ELR (cell line): ENCODE results near the gene TLCD3B.
A peak's percentile ranks its signal among the peaks of the same experiment; 100 is the strongest.
"Not testable (repeated sequence)": the region's sequence is repeated elsewhere in the genome, so short reads cannot be mapped to it uniquely, and the experiment has no call there.

Experiments
- DNase-seq: peaks from one replicate; pipeline ENCODE4 v3.0.0-alpha.2; 2015; ENCODE audit warnings: low read depth

The TLCD3B gene

GRCh38 chr16:30025574-30025973 is 5.5 kb downstream of the TLCD3B start:
- DNase-seq: no peak

DNA sequence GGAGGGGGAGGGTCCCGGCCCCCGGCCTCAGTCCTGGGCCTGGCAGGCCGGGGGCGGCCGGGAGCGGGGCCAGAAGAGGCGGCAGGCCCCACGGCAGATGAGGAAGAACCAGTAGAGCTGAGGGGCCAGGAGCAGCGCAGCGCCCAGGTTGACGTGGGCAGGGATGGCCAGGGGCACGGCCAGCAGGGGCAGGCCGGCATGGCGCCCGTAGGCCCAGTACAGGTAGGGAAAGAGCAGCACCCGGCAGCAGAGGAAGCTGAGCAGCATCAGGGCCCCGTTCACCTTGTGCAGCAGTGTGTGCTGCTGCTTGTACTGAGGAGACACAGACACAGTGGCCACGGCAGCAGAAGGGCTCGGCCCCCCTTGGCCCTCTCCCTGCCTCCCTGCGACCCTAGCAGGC is 5.9 kb downstream of the TLCD3B start:
- no peak for DNase-seq

- DNase-seq: no peak
Measured at GRCh38 chr16:30024451-30024850, 6.6 kb downstream of the TLCD3B start.

- no peak for DNase-seq
Measured at GRCh38 chr16:30023586-30023985, 7.5 kb downstream of the TLCD3B start.

GRCh38 chr16:30022887-30023286 is 8.2 kb downstream of the TLCD3B start, which contains the start of gene C16orf92:
Gene C16orf92 (plus strand): TSS chr16:30023198. CDS start chr16:30023341, 143 bp downstream.
- DNase-seq: no peak

GRCh38 chr16:30018731-30019158 is 12.3 kb downstream of the TLCD3B start:
- peak; percentile 62 for DNase-seq

DNA sequence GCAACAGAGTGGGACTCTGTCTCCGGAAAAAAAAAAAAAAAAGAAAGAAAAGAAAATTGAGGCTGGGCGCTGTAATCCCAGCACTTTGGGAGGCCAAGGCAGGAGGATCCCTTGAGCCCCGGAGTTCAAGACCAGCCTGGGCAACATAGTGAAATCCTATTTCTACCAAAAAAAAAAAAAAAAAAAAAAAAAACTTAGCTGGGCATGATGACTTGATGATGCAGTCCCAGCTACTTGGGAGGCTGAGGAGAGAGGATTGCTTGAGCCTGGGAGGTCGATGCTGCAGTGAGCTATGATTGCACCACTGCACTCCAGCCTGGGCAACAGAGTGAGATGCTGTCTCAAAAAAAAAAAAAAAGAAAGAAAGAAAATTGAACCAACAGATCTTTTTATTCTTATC is 13.1 kb downstream of the TLCD3B start:
- not testable (repeated sequence) for DNase-seq

- no peak for DNase-seq
Measured at GRCh38 chr16:30017277-30017656, 13.8 kb downstream of the TLCD3B start.

- DNase-seq: no peak
Measured at GRCh38 chr16:30016555-30017276, 14.4 kb downstream of the TLCD3B start.

DNA sequence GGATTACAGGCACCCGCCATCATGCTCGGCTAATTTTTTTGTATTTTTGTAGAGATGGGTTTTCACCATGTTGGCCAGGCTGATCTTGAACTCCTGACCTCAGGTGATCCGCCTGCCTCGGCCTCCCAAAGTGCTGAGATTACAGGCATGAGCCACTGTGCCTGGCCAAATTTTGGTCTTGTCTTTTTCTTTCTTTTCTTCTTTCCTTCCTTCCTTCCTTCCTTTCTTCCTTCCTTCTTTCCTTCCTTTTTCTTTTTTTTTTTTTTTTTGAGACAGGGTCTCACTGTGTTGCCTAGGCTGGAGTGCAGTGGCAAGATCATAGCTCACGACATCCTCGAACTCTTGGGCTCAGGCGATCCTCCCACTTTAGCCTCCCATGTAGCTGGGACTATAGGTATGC is 15.6 kb downstream of the TLCD3B start:
- DNase-seq: not testable (repeated sequence)

- not testable (repeated sequence) for DNase-seq
Measured at GRCh38 chr16:30012598-30012997, 18.5 kb downstream of the TLCD3B start.

GRCh38 chr16:30011714-30012504 is 19.2 kb downstream of the TLCD3B start:
- no peak for DNase-seq

- DNase-seq: no peak
Measured at GRCh38 chr16:30010844-30011713, 20.0 kb downstream of the TLCD3B start, which contains the start of gene DOC2A. Gene DOC2A (minus strand): TSS chr16:30011027. CDS start chr16:30010222, 805 bp downstream.

- no peak for DNase-seq
Measured at GRCh38 chr16:30009990-30010843, 20.9 kb downstream of the TLCD3B start.

- DNase-seq: no peak
Measured at GRCh38 chr16:30009085-30009862, 21.8 kb downstream of the TLCD3B start.

GRCh38 chr16:30007378-30007895 is 23.6 kb downstream of the TLCD3B start:
- no peak for DNase-seq

GRCh38 chr16:30006659-30007377 is 24.3 kb downstream of the TLCD3B start:
- no peak for DNase-seq

DNA sequence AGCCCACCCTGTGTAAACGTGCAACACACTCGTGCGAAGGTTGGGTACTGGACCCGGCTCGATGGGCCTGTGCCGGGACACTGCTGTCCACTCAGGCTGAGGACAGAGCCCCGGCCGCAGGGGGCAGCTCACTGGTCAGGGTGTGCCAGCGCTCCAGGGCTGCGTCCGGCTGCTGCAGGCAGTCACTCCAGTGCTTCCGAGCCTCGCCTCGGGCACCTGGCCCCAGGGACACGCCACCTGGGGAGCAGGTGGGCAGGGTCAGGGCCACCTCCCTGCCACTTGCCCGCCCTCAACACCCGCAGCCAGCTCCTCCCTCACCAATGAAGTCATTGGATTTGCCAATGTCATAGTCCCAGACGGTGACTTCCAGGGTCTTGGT is 25.0 kb downstream of the TLCD3B start:
- DNase-seq: no peak

DNA sequence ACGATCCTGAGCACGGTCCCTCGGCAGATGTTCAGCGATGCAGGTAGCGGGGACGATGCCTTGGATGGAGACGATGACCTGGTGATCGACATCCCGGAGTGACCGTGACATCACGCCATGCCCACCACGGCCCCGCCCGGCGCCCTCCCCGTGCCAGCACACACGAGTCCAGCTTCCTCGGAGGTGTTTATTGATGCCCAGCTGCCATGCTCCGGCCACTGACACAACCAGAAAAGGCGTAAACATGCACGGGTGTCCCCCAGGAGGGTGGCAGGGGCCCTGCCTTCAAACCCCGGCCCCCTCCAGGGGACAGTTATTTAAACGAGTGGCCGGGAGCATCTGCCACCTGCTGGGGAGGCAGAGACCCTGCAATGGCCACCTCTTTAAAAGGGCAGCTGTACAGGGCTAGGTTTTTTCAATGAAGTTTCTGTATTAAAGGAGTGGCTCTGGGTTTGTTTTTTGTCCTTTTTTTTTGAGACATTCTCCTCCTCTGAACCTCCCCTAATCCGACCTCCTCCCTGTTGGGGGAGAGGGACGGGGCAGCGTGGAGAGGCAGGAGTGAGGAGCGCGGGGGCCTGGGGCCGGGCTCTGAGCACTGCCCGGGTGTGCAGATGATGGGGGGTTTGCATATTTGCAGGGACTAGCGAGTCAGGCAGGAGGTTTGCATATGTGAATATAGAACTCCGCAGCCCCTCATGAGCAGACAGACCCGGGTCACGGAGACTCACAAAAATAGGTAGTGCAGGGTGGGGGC is 25.6 kb downstream of the TLCD3B start:
- DNase-seq: peak; percentile 66
